Stimulated activated CD8-positive, alpha-beta memory T cell treated with anti-CD3 and anti-CD28 coated beads, Interleukin-12 subunit alpha, Interleukin-12 subunit beta, amount 100 ng/mL, for 24 hours (primary cell): ENCODE data around the gene NDUFS6.
"Not testable (repeated sequence)": the region's sequence is repeated elsewhere in the genome, so short reads cannot be mapped to it uniquely, and the experiment has no call there.

Experiments used
- DNase-seq: peaks from one replicate; pipeline ENCODE4 v3.0.0-alpha.2; 2020; ENCODE audit errors: extremely low read depth

The NDUFS6 gene

DNA sequence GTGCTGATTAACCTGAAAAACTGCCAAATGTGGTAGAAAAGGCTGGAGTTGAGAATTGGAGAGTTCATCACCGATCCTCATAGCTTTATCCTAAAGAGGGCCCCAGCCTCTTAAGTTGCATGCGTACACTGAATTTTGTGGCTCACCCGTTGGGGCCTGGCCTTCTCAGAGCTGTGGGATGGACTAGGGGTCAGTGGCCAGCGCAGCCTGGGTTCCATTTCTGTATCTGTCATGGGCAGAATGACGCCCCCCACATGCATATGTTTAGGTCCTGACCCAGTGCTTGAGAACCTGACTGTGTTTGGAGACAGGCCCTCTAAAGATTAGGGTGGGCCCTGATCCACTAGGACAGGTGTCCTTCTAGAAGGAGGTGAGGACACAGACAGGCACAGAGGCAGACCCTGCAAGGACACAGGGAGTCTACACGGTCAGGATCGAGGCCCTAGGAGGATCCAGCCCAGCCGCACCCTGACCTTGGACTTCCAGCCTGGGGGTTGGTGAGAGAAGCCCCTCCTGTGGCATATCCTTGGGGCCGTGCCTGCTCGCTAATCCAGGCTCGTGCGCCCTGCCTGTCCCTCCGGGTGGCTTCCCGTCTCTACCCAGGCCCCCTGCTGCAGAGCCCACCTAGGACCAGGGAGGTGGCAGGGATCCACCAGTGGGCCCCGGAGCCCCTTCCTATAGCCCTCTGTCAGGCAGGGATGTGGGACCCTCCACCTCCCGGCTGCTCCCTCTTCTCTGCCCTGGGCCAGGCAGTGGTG is 32.2 kb downstream of the NDUFS6 start:
- DNase-seq, result no peak

DNA sequence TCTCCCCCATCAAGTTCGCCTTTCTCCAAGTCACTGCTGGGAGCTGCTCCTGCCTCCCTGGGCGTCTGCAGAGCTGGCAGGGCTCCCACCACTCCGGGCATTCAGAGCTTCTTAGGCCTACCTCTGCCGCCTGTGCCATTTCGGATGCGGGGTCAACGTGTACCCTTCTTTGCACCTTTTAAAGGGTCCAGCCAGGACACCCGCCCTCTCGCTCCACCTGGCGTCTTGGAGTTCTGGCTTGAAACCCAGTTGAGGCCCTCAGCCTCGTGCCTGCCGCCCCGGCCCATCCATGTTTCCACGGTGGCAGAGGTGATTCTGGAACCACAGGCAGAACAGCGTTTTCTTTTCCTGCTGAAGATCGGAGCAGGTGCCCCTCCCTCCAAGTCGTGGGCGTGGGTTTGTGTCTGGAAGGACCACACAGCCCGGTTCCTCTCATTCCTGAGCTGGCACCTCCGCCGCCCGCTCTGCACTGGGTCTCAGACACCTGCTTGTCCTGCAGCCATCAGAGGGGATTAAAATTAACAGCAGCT is 32.9 kb downstream of the NDUFS6 start:
- no peak for DNase-seq

DNA sequence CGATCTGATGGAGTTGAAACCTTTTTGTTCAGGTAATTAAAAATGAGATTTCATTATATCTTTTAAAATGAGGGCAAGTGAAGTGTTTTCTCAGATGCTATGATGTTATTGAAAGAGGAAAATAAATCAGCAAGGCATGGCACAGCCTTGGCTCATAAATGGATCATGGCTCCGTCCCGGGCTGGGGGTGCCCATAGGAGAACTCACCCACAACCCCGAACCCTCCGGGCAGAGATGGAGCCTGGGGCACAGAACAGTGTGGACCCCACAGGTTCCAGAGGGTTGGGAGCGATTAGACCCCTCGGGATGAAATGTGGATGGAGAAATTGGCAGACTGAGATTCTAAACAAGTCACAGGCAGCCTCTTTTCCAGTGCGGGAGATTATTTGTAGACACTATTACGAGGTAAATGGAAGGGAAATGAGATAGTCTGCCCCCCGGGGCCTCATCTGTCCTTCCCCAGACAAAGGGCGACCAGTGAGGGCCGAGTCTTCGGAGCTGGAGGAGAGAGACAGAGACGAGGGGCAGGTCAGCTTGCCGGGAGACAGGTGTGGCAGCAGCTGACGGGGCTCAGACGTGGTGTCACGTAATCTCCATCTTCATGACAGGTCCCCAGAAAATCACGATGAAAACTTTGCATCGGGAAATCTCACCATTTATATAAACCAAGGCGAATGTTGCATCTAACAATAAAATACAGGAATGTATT is 33.7 kb downstream of the NDUFS6 start:
- DNase-seq, result no peak

DNA sequence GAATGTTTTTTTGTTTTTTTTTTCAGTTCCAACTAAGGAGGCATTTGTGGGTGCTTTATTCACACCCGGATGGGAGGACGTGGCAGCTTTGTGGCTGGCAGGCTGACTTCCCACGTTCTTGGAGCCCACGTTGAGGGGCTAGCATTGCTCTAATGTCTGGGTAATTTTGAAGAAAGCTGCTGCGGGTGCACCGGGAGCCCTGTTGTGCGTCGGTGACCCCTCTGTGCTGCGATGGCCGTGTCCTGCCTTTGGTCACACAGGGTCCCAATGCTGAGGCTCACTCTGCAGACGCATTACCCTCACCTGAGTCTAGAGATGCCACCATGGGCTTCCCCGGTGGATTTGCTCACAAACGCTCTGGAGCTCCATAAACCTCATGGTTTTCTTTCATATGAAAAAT is 34.2 kb downstream of the NDUFS6 start:
- no peak for DNase-seq

DNA sequence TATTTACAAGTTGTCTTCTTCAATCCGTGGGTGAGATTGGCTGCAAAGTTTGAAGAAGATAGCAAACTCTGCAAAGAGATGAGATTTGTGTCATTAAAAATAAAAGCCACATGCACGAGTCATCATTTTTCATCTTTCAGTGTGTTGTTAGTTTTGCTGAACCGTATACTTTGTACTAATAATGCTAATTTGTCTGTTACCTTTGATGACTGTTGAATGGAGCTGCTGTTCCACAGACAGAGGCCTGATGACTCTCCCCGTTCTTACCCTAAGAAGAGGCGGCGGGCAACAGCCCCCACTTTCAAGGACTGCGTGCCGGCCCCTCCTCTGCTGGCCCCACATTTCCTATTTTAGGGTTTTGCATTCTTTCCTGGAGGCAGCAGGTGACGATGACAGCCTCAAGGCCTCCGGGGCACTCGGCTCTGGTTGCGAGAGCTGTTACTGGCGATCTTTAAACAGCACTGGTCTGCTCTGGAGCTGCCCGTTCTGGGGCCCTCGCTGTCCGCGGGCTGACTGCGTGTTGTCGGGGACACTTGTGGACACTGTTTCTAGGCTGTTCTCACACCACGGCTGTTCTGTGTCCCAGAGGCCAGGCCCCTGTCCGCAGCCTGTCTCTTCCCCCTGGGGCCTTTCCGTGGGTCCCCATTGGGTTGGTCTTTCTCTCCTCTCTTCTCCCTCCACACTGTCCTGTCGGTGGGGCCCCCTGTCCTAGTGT is 35.1 kb downstream of the NDUFS6 start:
- DNase-seq, result no peak

- no peak for DNase-seq
Observed at GRCh38 chr5:1836891-1837880, 36.0 kb downstream of the NDUFS6 start.

GRCh38 chr5:1838013-1838412 is 36.8 kb downstream of the NDUFS6 start:
- DNase-seq, result no peak

DNA sequence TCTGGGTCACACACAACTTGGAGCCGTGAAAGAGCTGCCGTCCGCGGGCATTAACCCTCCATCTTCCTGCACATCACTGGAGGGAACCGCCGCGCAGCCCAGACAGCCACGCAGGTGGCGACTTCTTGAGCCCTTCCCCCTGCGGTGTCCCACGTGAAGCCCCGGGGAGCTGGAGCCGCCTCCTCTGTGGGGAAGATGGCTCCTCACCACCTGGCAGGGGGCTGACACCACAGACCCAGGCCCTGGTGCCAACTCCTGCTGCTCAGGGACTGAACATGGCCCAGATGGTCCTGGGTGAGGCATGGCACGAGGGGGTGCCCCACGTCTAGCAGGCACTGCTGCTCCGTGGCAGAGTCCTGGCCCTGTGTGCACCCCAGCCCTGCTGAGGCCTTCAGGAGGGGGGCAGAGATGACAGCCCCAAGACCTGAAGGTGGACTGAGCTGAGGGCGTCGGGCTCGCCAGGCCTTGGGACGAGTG is 38.9 kb downstream of the NDUFS6 start:
- no peak for DNase-seq

GRCh38 chr5:1840741-1841521 is 39.7 kb downstream of the NDUFS6 start:
- no peak for DNase-seq

DNA sequence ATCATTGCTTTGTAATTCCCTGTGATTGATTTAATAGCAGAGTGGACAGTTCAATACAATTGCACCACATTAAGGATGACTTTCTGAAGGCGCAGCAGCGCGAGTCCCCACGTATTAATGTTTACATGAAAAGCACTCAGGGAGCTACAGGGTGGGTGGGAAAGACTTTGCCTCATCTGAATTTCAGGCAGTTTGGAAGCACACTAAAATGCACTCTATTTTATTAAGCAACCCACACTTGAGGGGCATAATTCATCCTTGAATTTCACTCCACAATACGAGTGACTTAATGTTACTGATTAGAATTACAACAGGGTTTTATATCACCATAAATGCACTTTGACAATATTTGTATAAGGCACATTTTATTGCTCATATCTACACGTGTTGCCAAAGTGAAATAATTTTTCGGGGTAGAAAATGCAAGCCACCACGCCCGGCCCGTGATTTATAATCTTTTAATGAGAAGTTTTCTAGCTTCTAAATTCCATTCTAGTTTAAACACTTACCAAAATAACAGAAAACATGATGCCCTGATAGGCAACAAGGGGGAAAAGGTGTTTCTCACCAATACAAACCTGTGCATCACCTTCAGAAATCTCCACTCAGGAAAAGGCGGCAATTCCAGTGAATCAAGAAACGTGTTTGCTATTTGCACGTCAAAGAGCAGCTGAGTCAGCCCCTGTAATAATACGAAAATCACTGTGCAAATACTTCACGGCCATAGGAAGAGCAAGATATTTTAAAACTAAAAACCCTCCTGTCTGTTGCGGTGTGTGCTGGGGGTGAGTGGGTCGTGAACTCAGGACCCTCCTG is 41.0 kb downstream of the NDUFS6 start:
- no peak for DNase-seq

DNA sequence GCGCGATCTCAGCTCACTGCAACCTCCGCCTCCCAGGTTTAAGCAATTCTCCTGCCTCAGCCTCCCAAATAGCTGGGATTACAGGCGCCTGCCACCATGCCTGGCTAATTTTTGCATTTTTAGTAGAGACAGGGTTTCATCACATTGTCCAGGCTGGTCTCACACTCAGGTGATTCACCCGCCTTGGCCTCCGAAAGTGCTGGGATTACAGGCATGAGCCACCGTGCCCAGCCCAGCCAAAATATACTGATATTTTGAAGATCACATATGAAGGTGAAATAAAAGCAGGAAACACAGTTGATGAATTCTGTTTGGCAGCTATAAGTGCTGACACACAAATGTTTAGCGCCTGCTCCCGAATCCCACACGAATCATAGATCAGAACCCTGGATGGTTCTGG is 42.6 kb downstream of the NDUFS6 start:
- DNase-seq, result not testable (repeated sequence)

GRCh38 chr5:1844708-1845436 is 43.7 kb downstream of the NDUFS6 start:
- no peak for DNase-seq

DNA sequence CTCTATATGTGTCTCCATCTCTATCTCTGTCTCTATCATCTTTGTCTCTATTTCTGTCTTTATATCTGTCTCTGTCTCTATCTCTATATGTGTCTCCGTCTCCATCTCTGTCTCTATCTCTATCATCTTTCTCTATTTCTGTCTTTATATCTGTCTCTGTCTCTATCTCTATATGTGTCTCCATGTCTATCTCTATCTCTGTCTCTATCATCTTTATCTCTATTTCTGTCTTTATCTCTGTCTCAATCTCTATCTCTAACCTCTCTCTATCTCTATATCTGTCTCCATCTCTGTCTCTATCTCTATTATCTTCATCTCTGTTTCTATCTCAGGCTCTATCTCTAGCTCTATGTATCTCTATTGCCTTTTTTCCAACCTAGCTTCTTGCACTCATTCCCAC is 44.5 kb downstream of the NDUFS6 start:
- no peak for DNase-seq

- DNase-seq, result no peak
Observed at GRCh38 chr5:1846583-1846982, 45.4 kb downstream of the NDUFS6 start.

GRCh38 chr5:1847056-1847455 is 45.8 kb downstream of the NDUFS6 start:
- no peak for DNase-seq

DNA sequence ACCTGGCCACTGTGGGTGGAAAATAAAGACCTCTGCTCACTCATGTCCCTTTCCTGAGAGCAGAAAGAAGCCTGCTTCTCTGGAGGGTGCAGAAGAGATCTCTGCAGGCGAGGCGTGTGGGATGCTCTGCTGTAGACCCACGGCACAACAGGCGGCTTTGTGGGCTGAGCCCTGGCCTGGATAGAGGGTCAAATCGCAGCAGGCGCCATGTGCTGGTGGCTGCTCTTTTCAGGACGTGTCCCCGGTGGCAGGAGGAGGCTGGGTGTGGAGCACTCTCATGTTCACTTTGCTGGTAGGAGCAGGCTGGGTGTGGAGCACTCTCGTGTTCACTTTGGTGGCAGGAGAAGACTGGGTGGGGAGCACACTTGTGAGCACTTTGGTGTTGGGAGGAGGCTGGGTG is 46.4 kb downstream of the NDUFS6 start:
- no peak for DNase-seq

- DNase-seq, result no peak
Observed at GRCh38 chr5:1850324-1851154, 49.3 kb downstream of the NDUFS6 start.
